Right hindlimb (tissue), 1 donor: ENCODE measurements around the gene YJEFN3.

Source experiments
- DNase-seq: peaks from one replicate; pipeline ENCODE4 v3.0.0-alpha.2; 2018

Gene YJEFN3, protein sequence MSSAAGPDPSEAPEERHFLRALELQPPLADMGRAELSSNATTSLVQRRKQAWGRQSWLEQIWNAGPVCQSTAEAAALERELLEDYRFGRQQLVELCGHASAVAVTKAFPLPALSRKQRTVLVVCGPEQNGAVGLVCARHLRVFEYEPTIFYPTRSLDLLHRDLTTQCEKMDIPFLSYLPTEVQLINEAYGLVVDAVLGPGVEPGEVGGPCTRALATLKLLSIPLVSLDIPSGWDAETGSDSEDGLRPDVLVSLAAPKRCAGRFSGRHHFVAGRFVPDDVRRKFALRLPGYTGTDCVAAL

DNA sequence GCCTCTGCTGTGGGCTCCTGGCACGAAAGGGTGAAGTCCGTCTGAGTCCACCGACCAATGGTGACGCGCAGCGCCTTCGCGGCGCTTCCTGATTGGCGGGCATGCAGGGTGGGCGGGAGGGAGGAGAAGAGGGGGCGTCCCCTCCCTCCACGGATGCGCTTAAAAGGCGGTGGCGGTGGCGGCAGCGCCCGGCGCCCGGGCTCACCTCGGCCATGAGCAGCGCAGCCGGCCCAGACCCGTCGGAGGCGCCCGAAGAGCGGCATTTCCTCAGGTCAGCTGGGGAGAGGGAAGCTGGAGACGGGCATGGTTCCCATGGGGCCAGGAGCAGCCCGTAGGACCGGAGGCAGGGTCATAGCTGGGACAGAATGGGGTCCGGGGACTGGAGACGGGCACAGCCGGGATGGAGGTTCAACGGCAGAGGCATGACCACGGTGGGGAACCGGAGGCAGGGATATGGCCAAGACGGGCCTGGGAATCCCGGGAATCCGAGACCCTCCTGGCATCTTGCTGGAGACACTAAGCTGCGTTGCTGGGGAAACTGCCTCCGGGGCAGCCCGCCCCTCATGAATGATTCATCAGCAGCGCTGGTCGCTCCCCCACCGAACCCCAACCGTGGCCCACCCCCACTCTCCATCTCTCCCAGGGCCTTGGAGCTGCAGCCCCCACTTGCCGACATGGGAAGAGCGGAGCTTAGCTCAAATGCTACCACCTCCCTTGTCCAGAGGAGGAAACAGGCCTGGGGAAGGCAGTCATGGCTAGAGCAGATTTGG, at the start of gene YJEFN3:
Gene YJEFN3 (plus strand): TSS at position 191 of the 770 bp plus-strand sequence. CDS start 22 bp downstream, at position 213.
- DNase-seq: peak; percentile 65

DNA sequence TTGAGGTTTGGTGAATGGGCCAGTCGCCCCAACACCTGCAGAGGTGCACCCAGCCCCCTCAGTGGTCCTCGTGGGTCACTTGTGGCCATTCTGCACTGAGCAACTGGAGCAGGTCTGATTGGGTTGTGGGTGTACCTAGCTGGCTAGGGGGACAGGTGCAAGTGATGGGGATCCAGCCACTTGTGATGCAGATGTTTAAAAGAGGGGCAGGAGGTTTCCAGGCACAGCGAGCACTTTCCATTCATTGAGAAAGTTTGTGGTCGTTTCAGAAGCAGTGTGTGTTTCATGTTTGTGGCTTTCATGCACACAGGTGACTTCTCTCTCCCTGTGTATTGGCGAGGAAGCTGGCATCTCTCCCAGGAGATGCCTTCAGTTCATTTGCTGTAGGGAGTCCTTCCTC, 48.0 kb upstream of the YJEFN3 start:
- no peak for DNase-seq

DNA sequence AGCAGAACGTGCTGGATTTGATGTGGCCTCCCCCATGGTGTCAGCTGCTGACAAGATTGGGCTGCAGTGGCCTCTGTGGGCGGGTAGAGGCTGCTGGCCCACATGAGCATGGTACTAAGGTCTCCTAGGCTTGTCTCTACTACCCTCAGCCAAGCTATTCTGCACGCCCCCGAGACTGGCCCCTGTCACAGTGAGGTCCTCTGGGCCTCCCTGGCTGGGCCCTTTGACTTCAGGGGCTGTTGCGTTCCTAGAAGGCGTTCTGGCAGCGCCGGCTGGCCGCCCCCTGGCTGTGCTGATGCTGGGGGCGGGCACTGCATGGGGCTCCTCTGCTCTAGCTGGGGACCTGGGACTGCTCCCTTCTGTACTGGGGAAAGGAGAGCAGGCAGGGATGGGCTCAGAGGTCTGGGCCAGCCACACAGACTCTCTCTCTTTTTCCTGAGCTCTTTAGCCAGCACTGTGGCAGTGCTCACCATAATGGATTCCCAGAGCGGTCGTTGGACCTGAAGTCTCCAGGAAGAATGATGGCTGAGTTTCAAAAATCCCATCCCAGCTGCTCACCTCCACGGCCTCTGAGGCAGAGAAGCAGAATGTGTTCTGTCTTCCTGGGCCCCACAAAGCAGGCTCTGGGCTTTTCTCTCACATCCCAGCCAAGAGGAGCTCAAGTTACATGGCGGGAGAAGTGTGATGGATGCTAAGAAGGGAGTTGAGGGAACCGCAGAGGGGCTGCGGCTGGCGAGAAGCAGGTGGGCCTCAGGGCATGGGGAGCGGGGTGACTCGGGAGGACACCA, 45.7 kb upstream of the YJEFN3 start:
- DNase-seq: peak; percentile 76

DNA sequence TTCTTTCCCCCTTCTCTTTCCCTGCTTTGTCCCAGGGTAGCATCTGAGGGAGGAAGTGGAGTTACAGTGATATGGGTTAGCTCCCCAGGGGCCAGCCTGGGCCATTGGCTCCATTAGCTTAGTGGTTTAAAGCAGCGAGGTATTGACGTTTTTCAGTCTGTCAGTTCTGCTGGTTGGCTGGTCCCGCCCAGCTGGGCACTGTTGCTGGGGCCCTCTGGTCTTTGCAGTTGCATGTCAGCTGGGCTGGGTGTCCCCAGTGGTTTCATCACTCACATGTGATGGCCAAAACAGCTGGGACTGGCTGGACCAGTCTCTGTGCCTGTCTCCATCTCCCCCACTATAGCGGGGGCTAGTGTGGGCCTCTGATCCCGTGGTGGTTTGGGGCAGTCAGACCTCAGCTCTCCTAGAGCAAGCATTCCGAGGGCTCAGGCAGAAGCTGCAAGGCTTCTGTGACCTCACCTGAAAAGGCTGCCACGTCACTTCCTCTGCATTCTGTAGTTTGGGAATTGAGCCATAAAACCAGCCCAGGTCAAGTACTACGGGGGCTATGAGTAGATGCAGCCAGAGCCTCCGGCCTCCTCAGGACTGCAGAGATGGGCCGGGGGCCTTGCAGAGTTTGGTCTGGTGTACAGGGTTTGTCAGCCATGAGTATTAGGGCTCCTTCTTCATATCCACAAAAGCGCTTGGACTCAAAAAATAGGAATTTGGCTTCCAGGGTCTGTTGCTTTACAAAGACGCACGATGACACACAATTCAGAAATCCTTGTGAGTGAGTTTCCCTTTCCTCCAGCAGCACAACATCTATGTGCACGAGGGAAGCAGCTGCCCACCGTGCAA, 43.3 kb upstream of the YJEFN3 start:
- DNase-seq: peak; percentile 57

DNA sequence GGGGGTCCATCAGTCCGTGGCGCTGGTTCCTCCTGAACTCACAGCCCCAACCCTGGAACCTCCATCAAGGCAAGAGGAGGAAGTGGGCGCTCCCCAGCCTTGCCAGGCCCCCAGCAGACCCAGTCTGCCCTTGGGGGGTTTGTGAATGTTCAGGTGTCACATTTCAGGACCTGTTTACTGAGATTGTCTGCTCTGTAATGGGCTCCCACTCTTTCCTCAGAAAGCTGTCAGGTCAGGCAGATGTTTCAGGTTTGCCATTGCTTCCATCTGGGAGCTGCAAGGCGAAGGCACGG, 42.8 kb upstream of the YJEFN3 start:
- DNase-seq: no peak

DNA sequence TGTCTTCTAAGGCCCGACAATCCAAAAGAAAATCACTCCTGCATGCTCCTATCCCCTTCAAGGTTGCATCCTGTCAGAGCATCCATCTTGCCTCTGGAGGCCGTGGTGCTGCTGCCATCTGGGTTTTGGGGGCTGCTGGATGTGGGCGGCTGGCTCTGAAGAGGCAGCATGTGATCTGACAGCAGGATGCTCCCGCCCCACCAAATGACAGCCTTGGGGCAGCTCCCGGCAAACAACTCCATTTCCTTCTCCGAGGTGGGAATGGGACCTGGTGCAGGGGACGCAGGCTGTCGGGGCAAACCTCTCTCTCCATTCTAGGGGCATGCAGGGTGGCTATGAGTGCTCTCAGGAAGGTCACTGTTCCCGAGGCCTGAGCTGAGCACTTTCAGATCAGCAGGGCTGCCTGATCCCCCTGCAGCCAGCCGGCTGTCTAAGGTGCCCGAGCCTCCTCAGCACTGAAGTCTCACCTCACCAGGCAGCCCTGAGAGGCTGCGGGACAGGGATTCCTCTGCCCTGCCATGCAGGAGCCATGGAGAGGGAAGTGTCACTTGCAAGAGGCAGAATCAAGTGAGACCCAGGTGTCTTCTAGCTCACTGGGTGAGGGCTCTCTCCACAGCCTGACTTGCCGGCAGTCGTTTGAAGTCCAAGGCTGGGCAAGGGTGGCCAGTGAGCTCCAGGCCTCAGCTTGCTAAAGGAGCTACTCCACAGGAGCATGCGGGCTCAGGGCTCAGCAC, 42.2 kb upstream of the YJEFN3 start:
- no peak for DNase-seq

DNA sequence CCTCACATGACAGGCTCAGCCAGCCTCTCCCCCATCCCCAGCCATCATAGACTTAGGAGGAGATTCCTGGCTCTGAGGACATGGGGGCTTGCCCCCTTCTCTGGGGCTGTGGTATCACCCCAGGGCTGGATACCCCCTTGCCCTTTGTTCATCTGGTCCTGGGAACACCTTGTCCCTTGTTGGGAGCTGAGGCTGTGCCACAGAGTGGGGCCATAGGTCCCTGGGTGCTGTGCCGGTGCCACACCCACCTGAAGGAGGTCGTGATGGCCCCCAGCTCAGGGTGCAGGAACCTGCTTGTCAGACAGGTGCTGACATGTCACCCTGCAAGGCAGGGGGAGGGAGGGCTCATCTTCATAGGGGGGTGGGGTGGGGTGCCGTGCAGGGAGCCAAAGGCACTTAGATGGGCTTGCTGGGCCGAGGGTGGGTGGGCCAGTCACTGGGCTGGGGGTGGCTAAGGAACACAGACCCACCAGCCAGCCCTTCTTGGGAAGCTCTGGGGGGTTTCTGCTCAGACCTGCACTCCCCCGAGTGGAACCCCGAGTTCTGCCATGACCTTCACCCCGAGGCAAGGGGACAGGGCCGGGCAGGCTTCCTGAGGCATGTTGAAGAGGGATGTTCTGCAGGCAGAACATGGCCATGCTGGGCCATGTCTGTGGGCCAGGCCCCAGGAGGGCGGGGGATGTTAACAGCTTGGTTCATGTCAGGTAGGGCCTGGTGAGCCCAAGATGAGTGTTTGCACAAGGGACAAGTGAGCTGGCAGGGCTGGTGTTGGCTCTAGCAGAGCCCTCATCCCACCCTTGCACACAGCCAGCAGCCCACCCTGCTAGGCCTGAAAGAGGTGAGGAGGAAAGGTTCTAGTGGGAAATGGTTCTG, 41.4 kb upstream of the YJEFN3 start:
- no peak for DNase-seq

DNA sequence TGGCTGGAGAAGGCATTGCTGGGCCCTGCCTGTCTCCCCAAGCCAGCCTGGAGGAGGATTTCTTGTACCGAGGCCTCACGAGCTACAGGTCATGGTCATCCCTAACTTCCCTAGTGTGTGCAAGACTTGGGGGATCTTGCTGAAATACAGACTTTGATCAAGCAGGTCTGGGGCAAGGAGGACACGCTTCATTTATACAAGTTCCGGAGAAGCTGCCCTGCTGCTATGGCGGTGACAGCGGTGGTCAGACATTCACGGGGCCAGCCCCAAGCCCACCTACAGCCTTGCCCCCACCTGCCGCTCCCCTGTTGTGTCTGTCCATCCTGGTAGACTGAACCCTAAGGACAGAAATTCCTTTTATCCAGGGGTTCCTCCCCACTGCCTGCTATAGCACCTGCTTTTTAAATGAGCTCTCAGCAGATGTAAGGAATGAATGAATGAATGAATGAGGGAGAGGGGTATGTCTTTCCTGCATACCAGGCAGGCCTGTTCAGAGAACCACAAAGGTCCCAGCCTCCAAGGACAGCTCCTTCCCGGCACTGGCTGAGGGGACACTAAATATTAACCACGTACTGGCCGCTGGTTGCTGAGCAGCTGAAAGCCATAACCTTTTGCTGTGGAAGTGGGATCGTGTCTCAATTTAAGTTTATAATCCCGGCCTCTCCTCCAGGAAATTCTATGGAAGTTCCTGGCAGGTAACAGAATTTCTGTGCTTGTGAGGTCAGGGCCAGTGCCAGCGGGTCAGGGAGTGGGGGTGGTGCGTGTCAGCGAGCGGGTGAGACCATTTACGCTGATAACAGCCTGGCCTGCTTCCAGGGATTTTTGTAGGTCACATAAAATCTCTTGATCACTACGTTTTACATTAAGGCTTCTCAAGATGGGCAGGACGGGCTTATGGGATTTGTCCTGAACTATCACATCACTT, 40.5 kb upstream of the YJEFN3 start:
- DNase-seq: no peak

DNA sequence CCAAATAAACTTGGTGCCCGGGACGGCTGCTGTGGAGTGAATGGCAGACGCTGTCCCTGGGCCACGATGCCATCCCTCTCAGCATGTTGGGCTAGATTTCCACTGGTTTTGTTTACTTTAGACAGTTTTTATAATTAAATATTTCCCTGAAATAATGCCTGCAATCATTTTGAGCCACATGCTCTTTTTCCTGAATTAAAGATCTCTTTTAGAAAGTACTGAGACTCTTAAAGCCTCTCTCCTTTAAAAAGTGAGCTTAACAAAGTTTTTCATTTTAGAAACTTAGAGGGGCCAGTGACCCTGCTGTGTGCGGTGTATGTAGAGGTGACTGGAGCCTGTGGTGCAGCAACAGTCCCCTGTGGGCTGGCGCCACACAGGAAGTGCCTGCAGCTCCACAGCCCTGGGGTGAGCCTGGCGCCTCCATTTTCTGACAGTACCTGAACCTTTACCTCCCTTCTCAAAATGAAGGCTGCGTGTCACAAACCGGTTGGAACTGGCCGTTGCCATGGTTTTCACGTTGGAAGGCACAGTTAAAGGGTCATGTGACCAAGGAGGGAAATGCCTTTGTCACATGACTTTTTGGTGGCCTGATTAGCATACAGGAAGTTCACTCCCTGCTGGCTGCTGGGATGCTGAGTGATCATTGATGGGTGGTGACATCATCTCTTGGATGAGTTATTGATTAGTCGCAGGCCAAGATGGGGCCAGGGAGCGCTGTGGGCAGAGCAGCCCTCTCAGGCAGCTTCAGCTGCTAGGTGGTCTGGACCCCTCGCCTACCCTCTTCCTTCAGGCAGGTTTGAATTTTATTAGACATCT, 39.6 kb upstream of the YJEFN3 start:
- peak; percentile 90 for DNase-seq

DNA sequence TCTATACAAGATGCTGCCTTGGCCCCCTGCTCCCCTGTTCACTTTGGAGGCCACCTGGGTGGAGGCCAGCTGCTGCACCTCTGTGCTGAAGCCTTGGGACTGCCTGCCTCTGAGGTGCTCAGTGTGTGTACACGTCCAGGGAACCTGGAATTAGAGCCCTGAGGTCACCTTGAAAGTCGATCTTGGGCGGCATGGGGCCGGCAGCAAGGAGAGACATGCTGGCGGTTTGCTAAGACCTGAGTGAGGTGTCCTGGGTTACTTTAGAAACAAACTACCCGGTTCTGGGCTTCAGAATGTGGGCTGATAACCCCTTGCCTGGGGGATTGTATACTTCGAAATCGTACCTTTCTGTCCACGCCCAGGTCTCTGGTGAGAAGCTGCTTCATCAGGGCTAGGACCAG, 38.9 kb upstream of the YJEFN3 start:
- no peak for DNase-seq

DNA sequence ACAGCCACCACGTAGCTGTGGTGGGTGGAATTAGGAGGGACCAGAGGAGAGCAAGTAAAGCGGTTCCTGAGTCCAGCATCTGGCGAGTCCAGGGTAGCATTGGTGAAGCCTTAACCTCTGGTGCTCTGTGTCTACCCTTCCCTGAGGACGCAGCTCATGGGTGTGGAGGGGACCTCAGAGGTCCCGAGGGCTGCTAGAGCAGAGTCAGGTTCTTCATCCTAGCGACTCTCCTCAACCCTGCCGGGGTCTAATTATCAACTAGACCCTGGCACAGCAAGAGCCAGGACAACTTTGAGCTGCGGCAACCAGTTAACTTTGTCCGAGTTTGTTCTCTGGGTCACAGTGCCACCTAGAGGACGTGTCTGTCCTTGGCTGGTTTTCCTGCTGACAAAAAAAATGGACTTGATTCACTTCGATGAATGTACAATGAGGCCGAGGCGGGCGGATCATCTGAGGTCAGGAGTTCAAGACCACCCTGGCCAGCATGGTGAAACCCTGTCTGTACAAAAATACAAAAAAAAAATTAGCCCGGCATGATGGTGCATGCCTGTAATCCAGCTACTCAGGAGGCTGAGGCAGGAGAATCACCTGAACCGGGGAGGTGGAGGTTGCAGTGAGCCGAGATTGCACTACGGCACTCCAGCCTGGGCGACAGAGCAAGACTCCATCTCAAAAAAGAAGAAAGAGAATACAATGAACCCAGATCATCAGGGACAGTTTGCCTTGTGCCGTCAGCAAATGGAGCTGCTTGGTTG, 38.3 kb upstream of the YJEFN3 start:
- peak; percentile 90 for DNase-seq

DNA sequence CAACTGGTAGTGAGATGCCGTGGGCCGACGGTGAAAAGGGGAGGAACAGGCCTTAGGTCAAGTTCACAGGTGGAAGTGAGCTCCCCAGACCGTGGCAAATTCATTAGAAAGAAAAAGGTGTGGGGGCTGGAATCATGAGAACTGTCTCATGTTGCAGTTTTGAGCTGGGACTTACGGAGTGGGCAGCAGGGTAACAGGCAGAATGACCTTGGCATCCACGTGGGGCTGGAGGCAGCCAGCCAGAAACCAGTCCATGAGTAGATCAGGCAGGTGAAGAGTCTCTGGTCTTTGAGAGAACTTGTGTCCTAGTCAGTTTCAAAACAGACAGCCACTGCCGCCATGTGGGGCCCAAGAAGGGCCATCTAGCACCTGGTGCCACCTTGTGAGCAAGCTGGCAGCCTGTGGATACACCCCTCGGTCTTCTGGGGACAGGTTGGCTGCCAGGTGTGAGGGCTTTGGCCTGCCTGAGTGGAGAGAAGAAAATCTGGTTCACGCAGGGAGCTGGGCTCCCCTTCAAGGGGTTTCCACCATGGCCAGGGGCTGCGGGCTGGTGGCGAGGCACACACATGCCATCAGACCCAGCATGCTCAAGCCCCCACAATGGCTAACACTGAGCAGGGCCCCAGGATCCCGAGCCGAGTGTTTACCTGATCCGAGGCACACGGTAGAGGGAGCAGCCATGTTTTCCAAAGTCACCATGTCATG, 37.2 kb upstream of the YJEFN3 start:
- DNase-seq: no peak

DNA sequence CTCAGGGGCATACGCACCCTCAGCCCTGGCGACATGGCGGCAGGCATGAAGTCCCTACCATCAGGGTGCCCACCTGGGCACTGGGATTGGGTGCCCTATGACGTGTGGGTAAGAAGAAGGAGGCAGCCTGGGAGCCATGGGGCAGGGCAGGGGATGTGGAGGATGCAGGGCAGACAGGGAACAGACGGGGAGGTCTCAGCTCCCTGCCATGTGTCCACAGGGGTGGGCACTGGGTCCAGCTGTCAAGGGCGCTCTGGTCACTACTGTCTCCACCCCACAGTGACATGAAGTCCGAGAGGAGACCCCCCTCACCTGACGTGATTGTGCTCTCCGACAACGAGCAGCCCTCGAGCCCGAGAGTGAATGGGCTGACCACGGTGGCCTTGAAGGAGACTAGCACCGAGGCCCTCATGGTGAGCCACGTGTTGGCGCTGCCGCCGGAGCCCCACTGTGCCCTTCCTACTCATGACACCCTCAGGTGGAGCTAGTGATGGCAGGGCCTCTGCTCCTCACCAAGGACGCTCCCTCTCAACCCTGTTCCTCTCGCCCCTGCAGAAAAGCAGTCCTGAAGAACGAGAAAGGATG, 36.6 kb upstream of the YJEFN3 start:
- DNase-seq: peak; percentile 14

DNA sequence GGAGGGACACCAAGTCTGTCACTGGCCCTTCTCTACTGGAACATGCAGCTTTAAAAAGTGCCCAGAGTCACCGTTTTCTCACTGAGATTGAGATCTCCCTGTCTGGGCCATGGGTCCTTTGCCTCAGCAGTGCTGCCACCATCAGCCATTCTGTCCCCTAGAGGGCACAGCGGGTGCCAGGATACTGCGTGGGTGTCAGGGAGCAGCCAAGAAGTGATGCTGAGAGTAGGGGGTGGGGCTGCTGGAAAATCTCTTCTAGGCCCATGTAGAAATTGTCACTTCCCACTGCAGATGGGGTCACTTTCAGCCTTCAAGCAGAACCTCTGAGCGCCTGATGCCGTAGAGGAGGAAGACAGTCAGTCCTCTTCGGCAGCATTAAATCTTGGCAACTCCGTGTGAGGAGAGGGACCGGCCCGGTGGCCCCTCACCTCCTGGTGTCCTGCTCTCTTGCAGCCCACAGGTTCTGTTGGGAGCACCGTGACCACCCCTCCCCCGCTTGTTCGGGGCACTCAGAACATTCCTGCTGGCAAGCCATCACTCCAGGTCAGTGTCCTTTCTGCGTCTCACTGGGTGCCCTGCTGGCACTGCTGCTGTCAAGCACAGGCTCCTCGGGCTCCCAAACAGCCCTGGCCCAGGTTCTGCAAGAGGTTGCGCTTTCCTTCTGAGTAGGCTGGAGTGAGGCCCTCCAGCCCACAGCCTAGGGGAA, 34.7 kb upstream of the YJEFN3 start:
- DNase-seq: no peak

DNA sequence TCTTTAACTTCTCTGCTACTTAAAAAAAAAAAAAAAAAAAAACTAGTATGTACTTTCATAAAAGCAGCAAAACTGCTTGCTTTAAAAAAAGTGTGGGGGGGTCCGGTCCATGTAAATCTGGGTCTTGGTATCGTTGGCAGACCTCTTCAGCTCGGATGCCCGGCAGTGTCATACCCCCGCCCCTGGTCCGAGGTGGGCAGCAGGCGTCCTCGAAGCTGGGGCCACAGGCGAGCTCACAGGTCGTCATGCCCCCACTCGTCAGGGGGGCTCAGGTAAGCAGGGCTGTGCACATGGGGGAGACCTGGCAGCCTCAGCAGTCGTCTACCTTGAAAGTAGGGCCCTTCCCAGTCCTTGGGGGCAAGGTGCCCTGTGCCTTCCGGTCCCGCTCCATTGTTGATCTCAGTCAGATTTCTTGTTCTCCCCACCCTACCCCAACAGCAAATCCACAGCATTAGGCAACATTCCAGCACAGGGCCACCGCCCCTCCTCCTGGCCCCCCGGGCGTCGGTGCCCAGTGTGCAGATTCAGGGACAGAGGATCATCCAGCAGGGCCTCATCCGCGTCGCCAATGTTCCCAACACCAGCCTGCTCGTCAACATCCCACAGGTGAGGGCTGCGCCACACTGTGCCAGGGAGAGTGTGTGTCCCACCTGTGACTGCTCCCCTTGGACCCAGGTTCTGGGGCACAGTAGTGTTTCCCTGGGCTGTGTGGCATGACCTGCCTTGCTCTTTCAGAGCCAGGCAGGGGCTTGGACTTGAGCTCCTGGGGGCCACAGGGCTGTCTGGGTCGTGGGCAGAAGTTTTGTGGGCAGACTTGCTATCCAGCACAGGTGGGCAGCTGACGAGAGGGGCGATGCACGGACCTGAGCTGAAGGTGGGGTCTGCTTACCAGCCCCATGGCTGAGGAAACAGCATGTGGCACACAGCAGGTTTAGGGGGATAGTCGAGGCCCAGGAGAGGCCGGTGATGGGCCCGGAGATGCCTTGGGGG, 32.8 kb upstream of the YJEFN3 start:
- peak; percentile 13 for DNase-seq
